GM18519 (cell line): Measurements from ENCODE around the gene HNRNPC.
"Not testable (repeated sequence)": the region's sequence is repeated elsewhere in the genome, so short reads cannot be mapped to it uniquely, and the experiment has no call there.

ENCODE experiments used
- ATAC-seq: cut with Tn5 transposase; IDR thresholded peaks from one replicate; pipeline ENCODE4 v1.9.1; 2021; ENCODE audit warnings: mild to moderate bottlenecking, moderate library complexity; ENCODE audit not compliant: unreplicated experiment, low FRiP score

The HNRNPC gene

DNA sequence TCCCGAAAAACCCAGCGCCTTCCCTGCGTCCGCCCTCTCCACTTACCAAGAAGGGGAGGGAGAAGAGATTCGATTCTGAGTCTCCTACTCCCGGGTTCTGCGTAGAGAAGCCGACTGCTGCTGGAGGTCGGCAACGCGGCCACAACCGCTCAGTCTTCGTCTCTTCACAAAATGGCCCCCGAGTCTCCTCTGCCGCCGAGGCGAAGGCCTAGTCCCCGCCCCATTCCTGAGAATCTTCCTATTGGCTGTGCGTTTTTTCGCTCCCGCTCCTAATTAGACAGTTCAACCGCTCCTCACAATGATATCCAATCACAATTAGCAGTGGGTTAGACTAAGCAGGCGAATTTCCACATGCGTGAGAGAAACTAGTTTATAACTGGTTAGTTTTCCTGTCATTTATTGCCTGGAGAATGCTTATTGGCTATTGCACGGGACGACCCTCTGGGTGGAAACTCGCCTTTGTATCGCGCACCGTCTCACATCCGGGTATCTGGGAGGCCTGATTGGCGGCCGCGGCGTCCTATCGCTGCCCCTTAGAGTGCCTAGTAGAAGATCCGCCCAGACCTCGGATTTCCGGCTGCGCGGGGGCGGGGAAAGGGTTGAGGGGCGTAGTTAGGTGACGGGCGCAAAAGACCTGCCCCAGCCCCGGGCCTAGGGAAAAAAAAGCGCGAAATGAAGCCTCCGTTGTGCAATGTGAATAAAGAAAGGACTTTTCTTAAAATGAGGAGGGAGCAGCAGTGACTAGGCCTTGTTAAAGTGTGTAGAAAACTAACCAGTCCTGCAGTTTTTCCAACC, at the start of gene HNRNPC:
HNRNPC (minus strand) TSS at position 191 of the 795 bp plus-strand sequence. CDS start 35,249 bp downstream, outside the sequence.
- ATAC-seq, result peak; percentile 90

DNA sequence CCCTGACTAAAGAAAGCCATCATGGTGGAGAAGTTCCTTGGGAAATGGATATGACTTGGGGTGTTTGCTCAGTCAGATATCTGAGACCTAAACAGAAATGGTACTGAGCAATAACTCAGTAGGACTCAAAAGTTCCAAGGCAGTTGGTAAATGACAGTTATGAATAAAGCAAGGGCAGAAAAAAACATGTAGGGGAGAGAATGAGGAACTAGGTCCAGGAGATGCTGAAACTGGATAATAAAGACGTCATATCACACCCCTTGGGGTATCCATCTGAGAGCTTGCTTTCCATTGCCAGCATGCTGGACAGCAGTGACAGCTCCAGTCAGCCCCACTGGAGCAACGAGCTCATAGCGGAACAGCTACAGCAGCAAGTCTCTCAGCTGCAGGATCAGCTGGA, 48.2 kb upstream of the HNRNPC start:
- ATAC-seq, result peak; percentile 41

DNA sequence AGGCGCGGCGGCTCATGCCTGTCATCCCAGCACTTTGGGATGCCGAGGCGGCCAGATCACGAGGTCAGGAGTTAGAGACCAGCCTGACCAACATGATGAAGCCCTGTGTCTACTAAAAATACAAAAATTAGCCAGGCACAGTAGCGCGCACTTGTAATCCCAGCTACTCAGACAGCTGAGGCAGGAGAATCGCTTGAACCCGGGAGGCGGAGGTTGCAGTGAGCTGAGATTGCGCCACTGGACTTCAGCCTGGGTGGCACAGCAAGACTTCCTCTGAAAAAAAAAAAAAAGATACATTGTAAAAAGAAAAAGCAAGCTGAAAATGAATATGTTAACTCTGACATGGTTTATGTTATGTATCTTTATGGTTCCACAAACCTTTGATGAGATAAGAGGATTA, 44.3 kb upstream of the HNRNPC start:
- ATAC-seq, result no peak

DNA sequence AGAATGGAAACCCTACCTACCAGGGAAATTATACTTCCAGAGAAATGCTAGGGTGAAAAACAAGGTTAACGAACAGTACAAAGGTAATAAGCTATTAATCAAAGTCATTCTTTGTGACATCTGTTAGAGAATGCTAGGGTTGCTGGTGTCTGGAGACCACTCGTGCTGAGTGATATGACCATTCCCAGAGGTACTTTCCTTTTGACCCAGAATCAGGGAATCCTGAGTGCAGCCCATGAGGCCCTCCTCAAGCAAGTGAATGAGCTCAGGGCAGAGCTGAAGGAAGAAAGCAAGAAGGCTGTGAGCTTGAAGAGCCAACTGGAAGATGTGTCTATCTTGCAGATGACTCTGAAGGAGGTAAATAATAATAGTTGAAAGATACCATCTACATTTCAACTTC, 42.4 kb upstream of the HNRNPC start:
- no peak for ATAC-seq

DNA sequence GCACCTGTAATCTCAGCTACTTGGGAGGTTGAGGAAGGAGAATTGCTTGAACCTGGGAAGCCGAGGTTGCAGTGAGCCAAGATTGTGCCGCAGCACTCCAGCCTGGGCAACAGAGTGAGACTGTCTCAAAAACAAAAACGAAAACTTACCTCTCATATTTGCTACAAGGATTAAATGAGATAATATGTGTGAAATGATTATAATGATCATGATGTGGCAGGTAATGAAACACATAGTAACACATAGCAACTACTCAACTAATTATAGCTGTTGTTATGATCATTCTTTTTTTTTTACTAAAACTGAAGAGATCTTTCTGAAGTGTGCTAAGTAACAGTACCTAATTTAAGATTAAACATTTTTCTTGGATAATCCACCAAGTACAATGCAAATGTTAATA, 40.7 kb upstream of the HNRNPC start:
- no peak for ATAC-seq

DNA sequence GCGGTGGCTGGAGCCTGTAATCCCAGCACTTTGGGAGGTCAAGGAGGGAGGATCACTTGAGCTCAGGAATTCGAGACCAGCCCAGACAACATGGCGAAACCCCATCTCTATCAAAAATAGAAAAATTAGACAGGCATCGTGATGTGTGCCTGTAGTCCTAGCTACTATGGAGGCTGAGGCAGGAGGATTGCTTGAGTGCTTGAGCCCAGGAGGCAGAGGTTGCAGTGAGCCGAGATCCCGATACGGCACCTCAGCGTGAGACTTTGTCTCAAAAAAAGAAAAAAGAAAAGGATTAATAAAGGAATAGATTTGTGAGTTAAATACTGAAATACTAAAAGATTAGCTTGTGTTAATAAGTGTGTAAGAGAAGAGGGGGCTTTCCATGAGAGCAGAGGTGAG, 40.0 kb upstream of the HNRNPC start:
- ATAC-seq, result no peak

DNA sequence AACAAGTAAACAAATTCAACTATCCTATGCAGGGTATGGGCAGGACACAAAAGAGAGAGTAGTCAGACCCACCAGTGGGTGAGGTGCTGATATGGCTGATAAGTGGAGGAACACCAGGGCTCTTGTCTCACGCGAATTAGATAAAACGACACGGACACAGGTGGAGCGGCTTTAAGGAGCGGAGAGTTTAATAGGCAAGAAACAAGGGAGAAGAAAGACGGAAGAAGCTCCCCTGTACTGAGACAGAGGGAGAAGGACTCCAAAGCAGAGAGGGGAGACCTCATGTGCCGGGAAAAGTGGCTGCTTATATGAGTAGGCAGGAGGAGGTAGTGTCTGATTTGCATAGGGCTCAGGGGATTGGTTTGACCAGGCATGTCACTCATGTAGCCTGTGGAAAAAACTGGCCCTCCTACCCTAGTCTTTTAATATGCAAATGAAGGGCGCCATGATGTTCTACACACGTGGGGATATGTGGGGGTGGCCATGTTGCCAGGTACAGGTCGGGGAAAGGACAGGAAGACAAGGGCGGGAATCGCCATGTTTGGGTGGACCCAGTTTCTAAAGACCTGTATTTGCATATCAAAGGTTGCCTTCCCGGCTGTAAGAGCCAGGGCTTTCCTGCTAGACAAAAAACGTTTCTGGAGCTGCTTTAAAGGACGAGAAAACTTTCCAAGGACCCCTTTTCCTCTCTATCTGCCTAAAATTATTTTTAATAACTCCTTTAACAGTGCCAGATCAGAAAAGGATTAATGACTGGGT, 39.4 kb upstream of the HNRNPC start:
- peak; percentile 70 for ATAC-seq

DNA sequence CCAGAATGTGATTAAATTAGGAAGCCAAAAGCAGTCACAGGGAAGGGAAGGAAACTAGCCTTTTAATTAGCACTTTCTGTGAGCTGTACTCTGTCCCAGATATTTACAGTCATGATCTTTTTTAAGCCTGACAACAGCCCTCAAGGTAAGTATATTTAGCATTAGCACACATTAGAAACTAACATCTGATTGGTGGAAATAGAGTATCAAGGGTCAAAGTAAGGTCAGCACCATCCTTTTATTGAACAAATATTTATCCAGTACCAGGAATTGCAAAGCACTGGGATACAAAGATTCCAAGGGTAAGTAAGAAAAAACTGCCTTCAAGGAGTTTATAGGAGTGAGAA, 38.9 kb upstream of the HNRNPC start:
- peak; percentile 17 for ATAC-seq

DNA sequence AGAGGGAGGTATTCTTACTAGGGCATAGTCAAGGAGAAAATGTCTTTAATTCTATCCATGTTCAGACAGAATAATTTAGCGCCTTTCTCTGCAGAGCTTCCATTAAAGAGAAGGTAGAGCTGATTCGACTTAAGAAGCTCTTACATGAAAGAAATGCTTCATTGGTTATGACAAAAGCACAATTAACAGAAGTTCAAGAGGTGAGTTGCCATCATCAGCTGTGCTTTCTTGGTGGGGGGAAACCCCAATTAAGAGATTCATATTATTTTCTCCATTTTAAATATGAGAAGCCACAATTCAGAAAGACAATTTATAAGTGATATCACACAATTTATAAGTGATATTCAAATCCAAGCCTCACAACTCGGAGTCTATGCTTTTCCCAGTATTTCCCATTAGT, 38.4 kb upstream of the HNRNPC start:
- no peak for ATAC-seq

DNA sequence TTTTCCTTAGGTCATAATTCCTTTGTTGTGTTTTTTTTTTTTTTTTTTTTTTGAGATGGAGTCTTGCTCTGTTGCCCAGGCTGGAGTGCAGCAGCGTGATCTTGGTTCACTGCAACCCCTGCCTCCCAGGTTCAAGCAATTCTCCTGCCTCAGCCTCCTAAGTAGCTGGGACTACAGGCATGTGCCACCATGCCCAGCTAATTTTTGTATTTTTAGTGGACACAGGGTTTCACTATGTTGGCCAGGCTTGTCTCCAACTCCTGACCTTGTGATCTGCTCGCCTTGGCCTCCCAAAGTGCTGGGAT, 33.5 kb upstream of the HNRNPC start:
- not testable (repeated sequence) for ATAC-seq

DNA sequence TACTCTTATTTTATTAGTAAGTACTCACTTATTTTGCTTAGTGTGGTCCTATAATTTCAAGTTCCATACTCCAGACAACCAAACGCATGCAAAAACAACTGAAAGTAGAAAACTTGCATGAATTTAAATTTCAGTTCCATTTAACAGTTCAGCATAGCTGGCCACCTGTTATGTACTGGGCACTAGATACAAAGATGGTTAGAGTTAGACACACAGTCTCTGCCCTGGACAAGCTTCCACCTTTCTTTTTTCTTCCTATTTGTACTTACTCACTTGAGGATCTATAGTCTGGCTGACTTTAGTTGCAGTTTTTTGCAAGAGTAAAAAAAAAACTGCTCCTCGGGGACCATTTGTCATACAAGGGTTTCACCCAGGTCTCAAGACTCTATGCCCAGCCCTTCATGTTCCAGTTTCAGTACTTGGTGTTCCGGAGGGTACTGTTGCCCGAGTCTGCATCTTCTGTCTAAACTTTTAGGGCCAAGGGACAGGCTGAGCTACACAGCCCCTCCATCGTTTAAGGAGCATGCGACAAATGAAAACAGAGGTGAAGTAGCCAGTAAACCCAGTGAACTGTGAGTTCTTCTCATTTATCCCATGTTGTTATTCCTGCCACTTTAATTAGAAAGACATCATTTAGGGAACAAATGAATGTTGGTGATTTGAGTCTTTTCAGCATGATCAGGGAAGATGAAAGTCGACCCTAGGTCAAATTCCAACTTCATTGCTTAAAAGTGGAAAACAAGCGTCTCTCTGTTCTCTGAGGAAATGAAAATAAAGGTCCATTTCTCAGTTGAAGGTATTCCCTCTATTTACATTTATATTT, 33.0 kb upstream of the HNRNPC start:
- no peak for ATAC-seq

DNA sequence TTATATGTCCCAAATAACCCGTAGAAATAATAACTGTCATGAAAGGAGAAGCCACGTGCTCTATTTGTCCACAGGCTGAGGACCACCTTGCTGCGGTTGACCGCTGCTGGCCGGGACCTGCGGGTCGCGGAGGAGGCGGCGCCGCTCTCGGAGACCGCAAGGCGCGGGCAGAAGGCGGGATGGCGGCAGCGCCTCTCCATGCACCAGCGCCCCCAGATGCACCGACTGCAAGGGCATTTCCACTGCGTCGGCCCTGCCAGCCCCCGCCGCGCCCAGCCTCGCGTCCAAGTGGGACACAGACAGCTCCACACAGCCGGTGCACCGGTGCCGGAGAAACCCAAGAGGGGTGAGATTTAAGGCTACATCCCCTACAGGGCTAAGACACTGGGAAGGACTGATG, 31.6 kb upstream of the HNRNPC start:
- no peak for ATAC-seq

DNA sequence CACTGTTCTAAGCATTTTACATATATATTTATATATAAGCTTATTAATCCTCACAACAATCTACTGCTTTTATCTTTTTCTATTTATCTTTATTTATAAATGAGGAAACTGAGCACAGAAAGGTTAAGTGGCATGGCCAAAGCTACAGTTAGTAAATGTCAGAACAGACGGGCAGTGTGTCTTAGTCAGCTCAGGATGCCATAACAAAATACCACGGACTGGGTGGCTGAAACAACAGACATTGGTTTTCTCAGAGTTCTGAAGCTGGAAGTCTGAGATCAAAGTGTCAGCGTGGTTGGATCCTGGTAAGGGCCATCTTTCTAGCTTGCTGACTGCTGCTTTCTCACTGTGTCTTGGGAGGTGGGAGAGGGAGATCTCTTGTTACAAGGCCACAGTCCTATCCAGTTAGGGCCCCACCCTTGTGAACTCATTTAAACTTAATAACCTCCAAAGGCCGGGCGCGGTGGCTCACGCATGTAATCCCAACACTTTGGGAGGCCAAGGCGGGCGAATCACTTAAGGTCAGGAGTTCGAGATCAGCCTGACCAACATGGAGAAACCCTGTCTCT, 30.4 kb upstream of the HNRNPC start:
- ATAC-seq, result no peak

DNA sequence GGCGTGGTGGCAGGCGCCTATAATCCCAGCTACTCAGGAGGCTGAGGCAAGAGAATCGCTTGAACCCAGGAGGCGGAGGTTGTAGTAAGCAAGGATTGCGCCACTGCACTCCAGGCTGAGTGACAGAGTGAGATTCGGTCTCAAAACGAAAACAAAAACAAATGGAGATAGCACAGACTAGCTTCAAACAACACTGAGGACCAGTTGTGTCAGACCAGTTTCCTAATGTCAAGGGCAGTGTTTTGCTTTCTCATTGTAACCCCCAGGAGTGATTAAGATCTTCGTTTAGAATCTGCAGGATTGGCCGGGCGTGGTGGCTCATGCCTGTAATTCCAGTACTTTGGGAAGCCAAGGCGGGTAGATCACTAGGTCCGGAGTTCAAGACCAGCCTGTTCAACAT, 29.1 kb upstream of the HNRNPC start:
- no peak for ATAC-seq

DNA sequence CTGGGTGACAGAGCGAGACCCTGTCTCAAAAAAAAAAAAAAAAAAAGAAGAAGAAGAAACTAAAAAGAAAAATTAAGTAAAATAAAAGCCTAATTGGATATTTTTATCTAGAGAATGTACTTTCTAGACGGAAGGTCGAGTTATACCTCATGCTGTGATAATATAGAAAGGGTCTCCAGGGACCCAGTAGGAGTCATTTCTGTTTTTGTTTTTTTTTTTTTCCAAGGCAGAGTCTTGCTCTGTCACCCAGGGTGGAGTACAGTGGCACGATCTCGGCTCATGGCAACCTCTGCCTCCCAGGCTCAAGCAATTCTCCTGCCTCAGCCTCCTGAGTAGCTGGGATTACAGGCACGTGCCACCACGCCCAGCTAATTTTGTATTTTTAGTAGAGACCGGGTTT, 24.8 kb upstream of the HNRNPC start:
- not testable (repeated sequence) for ATAC-seq

DNA sequence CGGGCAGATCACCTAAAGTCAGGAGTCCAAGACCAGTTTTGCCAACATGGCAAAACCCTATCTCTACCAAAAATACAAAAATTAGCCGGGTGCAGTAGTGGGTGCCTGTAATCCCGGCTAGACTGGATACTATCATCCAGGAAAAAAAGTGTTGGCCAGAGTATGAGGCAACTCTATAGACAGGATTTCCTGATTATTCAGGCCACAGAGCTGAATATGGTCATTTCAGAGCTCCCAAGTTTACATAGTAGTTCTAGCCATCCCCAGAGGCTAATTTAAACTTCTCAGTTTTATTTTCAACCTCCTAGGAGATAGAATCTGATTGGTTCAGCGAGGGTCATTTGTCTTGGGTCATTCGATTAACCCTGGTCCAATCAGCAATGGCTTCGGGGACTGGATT, 17.9 kb upstream of the HNRNPC start:
- no peak for ATAC-seq

DNA sequence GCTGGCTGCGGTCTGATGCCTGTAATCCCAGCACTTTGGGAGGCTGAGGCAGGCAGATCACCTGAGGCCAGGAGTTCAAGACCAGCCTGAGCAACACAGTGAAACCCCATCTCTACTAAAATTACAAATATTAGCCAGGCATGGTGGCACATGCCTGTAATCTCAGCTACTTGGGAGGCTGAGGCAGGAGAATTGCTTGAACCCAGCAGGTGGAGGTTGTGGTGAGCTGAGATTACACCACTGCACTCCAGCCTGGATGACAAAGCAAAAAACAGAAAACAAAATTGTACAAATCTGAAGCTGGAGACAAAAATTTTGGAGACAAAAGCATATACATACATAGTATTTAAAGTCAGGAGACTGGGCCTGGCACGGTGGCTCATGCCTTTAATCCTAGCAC, 17.3 kb upstream of the HNRNPC start:
- ATAC-seq, result not testable (repeated sequence)

DNA sequence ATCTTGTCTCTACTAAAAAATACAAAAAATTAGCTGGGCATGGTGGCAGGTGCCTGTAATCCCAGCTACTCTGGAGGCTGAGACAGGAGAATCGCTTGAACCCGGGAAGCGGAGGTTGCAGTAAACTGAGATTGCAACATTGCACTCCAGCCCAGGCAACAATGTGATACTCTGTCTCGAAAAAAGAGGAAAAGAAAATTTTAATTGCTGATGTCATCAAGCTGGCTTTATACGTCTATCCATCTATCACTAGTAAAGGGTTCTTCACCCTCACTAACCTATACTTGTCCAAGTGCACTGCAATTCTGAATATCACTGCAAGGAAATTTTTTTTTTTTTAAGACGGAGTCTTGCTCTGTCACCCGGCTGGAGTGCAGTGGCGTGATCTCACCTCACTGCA, 12.7 kb upstream of the HNRNPC start:
- ATAC-seq, result not testable (repeated sequence)

DNA sequence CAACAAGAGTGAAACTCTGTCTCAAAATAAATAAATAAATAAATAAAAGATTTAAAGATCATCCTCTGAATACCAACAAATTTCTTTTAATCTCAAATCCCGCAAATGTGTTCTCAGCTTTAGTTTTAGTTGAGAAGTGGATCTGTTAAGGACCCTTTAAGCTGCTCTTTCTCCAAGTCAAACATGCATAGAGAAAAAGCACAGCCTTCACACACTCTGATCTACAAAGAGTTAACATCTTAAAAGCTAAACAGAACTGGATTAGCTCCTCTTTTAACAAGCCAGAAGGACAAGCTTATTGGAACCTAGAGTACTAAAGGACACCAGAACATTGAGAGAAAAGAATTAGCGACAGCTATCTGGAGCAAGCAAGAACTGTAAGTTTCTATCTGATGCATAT, 10.5 kb upstream of the HNRNPC start, which contains the start of gene RPGRIP1:
RPGRIP1 (plus strand) TSS at position 301 of the 400 bp plus-strand sequence. CDS start 7,894 bp downstream, outside the sequence.
- ATAC-seq, result no peak

DNA sequence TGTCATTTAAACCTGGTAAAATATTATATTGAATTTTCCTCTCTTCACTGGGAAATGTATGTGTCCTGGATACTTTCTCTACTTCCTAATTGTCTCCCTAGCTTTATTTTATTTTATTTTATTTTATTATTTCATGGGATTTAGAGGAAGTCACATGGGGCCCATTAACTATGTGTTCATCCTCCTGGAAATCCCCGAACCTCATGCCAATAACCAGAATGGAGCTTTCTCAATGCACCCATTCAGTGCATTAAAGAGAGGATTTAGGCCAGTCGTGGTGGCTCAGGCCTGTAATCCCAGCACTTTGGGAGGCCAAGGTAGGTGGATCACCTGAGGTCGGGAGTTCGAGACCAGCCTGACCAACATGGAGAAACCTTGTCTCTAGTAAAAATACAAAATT, 9.4 kb upstream of the HNRNPC start:
- ATAC-seq, result no peak
